Fibroblast of peridontal ligament (primary cell): ENCODE results near the gene PSPN.
A peak's percentile ranks its signal among the peaks of the same experiment; 100 is the strongest.
"Not testable (repeated sequence)": the region's sequence is repeated elsewhere in the genome, so short reads cannot be mapped to it uniquely, and the experiment has no call there.

Experiments
- DNase-seq: peaks from one replicate; pipeline ENCODE4 v3.0.0-alpha.2; 2010; ENCODE audit errors: extremely low read depth

Gene PSPN

DNA sequence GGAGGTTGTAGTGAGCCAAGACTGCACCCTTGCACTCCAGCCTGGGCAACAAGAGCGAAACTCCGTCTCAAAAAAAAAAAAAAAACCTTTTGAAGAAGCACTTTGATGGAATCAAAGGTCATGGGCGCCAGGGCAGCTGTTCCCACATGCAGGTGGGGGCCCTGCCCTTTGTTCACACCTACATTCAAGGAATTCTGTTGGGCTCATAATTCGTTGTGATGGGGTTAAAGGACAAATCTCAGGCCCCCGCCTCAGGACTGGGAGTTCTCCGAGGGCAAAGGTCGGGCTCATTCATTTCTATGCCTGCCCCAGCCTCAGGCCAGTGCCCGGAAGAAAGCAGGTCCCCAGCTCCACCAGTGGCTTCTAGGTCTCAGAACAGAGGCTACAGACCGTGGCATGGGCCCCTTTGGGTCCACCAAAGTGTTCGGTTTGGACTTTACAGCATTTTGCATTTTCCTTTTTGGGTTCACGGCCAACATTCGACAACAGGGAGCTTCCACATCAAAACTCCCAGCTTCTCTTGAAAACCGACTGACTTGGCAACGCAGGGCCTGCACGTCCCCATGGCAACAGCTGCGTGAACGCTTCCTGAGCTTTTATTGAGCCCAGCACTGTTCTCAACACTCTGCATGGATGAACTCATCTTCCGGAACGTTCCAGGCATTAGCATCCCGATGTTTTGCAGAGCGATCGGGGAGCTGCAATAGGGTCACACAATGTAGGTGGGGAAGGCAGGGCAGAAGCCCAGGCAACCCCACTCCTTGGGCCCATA, 27.3 kb upstream of the PSPN start:
- peak; percentile 68 for DNase-seq

DNA sequence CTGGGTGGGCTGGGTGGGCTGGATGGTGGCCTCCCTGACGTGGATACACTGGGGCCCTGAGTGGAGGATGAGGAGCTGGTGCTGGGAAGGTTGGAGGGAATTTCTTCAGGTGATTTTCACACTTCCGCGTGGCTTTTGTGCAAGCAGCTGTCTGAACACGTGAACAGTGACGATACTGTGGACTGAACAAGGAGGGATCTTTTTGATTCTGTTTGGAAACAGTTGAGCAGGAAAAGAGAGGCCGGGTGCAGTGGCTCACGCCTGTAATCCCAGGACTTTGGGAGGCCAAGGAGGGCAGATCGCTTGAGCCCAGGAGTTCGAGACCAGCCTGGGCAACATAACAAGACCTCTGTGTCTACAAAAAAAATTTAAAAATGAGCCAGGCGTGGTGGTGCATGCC, 26.3 kb upstream of the PSPN start:
- DNase-seq: no peak

DNA sequence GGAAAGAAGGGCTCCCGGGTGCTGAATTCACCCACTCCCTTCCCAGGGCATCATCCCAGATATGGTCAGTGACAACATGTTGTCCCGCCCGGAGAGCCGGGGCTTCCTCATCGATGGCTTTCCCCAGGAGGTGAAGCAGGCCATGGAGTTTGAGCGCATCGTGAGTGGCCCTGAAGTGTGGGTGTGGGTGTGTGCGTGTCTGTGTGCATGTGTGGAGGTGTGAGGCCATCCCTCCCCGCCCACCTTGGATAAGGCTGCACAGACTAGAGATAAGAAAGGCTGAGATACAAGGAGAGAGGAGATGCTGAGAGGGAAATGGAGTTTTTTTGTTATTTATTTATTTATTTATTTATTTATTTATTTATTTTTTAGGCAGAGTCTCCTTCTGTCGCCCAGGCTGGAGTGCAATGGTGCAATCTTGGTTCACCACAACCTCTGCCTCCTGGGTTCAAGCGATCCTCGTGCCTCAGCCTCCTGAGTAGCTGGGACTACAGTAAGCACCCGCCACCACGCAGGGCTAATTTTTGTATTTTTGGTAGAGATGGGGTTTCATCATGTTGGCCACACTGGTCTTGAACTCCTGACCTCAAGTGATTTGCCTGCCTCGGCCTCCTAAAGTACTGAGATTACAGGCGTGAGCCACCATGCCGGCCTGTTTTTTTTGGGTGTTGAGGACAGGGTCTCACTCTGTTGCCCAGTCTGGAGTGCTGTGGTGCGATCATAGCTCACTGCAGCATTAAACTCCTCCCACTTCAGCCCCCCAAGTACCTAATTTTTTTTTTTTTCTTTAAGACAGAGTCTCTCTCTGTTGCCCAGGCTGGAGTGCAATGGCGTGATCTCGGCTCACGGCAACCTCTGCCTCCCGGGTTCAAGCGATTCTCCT, 24.6 kb upstream of the PSPN start:
- DNase-seq: not testable (repeated sequence)

DNA sequence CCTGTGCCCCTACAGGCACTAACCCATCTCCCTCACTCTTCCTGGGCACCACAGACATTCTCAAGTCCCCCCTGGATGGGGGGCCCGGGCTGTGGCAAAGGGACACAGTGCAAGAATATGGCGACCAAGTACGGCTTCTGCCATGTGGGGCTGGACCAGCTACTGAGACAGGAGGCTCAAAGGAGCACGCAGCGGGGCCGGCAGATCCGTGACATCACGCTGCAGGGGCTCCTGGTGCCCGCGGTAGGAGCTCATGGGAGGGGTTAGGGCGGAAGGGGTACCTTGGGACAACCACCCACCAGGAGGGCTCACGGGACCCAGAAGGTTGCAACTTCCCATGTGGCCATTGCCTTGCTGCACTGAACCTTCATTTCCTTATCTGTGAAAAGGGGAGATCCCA, 20.6 kb upstream of the PSPN start:
- no peak for DNase-seq

DNA sequence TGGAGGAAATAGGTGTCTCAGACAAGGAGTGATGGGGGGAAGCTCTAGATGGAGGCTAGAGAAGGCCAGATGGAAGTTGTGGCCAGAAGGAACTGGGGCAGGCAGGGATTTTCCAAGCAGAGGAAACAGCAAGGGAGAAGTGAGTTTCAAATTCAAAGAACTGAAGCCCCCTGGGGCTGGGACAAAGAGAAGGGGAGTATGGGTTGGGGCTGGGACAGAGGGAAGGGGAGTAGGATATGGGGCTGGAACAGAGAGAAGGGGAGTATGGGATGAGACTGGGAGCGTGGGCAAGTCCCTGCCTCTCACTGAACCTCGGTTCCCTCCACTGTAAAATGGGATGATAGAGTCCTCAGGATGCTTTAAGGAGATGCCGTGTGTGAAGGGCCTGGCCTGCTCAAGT, 19.1 kb upstream of the PSPN start:
- no peak for DNase-seq

DNA sequence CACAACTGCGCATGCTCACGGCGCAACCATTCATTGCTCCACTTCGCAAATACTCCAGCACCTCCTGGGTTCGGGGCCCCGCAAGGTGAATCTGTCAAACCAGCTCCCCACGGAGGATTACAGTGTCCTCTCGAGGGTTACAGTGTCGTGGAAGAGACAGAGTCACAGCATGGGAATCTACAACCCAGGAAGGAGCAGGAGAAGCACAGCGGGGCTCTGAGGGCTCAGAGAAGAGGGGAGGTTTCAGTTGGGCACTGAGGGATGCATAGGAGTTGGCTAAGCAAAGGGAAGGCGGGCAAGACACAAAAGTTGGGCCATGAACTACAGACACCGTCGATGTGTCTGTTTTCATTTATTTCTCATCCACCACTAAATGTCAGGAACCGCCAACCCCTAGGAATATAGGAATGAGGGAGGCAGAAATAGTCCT, 18.3 kb upstream of the PSPN start:
- DNase-seq: no peak

DNA sequence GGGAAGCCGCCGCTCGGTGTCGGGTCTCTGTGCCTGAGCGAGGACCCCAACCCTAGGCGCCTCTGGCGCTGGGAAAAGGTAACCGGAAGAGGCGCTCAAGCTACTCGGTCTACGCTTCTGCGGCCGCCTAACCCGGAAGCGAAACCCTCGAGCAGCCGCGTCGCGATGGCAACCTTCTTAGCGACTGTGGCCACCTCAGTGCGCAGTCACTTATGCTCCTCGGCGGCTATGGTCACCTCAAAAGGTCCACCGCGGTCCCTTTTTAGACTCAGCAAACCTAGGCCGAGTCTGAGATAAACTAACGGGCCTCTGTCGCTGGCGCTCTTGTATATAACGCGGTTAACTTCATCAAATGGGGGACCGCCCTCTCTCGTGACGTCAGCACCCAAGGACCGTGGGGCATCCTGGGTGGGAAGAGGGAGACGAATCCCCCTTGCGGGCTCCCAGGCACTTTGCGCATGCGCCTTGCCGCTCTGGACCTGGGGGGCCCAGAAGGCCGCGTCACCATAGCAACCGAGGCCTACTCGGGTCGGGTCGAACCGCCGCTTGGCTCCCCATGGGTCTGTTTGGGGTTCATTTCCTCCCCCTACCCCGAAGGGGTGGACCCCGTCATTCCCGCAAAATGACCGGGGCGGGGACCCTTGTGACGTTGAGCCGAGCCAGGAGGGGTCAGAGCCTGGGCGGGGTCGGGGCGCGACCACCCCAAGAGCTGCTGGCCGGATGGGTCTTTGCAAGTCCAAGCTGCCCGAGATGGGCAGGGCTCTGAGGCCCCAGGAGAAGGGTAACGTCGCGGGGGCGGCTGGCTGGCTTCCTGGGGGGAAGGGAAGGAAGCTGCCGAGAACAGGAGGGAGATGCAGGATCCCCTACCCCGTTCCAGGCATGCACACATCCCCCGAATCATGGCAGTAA, 17.6 kb upstream of the PSPN start, which contains the start of gene GTF2F1:
GTF2F1 (minus strand) TSS at position 91 of the 909 bp plus-strand sequence. CDS start 169 bp downstream, outside the sequence.
- peak; percentile 97 for DNase-seq

DNA sequence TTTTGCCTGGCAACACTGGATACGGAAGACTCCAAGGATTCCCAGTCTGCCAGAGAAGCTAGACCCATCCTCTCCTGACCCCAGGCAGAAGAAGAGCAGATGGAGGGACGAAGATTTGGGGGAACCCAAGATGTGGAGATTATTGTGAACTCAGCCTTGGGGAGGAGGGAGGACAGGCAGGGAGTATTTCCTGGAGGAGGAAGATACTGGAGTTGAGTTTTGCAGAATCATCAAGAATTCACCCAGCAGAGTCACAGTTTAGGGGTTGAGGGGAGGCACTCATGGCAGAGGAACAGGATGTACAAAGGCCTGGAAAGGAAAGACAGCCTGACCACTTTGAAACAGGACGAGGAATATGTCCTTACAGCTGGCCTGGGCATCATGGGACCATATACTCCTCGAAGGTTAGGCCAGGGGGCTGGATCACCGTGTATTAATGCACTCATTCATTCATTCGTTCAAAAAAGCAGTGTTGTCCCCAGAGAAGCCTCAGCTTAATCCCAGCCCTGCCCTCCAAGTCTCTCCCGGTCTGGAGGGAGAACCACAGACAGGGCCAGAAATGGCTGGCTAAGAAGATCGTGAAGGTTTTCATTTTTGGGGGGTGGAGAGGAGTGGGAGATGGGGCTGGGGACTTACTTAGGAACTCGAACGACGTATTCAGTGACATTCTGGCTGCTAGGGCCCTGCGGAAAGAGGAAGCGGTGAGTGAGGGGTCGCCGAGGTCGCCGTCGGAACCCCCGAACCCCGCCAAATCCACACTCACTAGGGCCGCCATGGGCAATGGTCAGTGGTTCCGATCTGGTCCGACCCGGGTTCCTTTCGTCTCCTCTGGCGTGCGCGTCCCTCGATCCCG, 16.7 kb upstream of the PSPN start:
- no peak for DNase-seq

DNA sequence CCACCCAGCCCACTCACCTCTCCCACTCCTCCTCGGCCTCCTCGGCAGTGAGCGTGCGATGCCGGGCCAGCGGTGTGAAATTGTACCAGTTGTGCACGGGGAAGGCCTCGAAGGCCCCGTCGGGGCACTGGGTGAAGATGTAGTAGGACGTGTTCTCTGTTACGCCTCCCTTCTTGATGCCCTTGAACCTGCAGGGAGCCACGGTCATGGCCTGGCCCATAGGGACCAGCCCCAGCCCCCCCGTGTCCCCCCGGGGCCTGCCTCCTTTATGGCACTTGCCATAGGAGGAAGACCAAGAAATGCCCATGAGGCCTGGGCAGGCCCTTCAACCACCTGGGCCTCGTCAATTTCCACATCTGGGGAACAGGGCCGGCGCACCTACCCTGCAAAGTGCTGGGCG, 11.6 kb upstream of the PSPN start:
- no peak for DNase-seq

DNA sequence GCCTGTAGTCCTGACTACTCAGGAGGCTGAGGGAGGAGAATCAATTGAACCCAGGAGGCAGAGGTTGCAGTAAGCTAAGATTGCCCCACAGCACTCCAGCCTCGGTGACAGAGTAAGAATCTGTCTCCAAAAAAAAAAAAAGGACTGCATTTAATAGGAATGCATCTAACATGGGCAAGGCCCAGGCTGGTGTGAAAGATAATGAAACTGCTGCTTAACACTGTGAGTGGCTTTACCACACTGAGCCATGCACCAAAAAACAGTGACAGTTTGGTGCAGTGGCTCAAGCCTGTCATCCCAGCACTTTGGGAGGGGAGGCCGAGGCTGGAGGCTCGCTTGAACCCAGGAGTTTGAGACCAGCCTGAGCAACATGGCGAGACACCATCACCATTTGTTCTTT, 8.6 kb upstream of the PSPN start:
- DNase-seq: no peak

DNA sequence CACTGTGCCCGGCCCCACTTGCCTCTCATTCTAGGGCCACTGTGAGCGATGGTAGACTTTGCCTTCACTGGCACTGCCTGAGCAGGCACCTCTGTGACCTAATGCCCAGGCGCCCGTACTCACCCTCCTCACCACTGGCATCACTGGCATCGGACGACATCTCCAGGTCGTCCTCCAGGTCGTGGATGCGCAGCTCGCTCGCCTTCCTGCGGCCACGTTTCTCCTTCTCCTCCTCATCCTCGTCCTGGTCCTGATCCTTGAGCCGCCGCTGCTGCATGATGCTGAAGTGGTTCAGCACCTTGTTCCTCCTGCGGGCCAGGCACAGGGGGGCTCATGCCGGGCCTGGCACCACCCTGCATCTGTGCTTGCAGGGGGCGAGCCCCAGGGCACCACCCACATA, 7.5 kb upstream of the PSPN start:
- DNase-seq: no peak

DNA sequence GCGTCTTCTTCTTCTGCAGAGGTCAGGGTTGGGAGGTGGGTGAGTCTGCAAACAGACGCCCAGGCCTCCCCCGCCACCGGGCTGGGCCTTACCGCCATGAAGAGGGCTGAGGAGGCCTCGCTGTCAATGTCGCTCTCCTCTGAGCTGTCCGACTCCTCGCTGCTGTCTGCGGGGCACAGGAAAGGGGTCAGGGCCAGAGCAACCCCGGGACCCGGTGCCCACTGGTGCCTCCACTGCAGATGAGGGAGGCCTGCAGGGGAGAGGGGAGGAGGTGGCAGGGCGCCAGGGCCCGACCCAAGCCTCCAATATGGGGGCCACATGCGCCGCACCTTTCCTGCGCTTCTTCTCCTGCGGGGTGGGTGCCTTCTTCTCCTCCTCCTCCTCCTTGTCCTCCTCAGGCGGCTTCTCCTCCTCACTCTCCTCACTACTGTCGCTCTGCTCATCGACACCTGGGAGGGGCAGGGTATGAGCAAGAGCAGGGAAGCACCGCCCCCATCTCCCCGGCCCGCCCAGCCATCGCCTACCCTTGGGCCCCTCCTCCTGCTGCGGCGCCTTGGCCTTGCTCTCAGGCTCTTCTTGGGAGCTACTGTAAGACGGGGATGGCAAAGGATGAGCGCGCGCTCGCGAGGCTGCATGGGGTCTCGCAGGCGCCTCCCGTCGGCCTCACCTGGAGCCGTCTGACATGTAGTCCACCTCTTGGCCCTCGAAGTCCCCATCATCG, 5.5 kb upstream of the PSPN start:
- DNase-seq: no peak

DNA sequence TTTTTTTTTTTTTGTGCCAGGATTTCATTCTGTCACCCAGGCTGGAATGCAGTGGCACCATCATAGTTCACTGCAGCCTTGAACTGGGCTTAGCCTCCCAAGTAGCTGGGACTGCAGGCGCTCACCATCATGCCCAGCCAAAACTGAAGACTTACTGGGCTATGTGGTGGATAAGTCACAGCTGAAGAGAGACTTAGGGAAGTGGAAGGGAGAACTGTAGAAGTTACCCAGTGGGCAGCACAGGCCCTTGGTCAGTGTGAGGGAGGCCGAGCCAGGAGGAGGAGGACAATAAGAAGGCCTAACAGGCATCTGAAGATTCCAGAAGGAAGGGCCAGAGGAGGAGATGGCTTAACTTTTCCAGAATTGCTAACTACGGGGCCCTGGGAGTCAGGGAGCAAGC, 4.0 kb upstream of the PSPN start:
- no peak for DNase-seq

DNA sequence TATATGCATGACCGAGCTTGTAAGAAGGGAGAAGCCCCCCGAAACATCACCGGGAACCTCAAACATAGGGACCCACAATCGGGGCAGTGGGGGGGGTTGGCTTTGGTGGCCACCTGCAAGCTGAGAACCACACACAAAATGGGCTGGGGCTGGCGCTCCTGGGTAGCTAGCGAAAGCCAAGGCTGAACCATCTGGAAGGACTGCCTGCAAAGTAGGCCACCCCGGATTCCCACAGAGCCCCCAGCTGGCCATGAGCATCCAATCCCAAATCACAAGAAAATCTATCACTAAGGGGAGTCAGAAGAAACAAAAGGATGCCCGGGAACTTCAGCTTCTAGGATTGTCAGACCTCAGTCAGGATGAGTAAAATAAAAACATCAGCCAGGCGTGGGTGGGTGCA, 2.8 kb upstream of the PSPN start:
- DNase-seq: no peak

DNA sequence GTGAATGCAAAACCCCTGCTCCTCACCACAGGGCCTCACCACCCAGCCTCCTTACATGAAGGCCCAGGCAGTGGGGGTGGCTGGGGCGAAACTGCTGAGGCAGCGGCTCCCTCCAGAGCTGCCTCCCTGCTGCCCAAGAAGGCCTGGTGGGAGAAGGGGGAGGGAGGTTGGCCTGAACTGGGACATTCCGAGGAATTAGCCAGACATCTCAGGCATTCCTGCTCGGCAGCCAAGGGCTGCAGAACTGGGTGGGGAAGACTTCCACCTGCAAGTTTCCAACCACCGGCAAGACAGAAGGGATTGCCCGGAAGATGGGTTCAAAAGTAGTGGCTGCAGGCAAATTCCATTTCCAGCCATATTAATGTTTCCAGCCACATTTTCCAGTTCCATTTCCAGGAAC, 2.3 kb upstream of the PSPN start:
- DNase-seq: peak; percentile 40

DNA sequence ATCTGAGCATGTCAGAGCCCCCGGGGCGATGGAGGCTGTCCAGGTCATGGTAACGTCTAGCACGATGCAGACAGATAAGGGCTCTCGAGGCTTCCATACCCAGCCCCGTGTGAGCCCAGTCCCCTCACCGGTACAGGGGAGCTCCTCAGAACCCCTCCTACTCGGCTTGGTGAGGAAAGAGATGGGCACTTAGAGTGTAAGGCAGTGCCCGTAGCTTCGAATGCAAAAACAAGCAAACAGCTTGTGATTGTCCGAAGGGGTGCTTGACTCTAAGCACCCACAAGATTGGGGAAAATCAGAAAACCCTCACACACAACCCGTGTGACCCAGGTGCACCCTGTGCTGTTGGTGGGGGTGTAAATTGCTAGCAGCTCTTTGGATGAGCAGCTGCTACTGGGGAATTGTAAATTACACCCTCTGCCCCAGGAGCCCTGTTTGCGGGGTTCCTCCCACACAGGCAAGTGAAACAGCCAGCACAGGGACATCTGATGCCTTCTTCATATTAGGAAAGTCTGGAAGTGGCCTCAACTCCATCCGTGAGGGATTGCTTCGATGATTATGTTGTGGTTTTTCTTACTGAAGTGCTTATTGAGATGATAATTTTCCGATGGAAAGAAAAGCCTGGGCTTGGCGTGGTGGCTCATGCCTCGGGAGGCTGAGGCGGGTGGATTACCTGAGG, 918 bp upstream of the PSPN start:
- DNase-seq: peak; percentile 53

DNA sequence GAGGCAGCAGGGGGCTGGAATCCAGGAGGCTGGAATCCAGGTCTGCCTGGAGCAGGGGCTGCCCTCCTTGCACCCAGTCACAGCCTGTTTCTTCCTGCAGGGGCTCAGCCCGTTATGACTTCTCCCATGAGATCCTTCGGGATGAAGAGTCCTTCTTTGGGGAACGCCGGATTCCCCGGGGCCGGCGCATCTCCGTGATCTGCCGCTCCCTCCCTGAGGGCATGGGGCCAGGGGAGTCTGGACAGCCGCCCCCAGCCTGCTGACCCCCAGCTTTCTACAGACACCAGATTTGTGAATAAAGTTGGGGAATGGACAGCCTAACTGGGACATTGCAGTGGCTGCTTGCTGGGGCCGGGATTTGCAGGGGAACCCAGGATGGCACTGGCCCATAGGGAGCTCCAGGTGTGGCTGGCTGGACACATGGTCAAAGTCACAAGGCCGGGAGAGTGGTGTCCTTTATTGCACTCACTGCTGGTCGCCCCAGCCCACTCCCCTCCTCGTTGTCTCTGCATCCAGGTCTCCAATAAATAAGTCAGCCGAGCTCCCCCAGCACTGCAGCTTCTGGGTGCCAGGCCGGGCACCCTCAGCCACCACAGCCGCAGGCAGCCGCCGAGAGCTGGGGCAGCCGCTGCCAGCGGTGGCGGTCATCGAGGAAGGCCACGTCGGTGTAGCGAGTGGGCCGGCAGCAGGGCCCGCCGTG, 872 bp downstream of the PSPN start:
- no peak for DNase-seq

DNA sequence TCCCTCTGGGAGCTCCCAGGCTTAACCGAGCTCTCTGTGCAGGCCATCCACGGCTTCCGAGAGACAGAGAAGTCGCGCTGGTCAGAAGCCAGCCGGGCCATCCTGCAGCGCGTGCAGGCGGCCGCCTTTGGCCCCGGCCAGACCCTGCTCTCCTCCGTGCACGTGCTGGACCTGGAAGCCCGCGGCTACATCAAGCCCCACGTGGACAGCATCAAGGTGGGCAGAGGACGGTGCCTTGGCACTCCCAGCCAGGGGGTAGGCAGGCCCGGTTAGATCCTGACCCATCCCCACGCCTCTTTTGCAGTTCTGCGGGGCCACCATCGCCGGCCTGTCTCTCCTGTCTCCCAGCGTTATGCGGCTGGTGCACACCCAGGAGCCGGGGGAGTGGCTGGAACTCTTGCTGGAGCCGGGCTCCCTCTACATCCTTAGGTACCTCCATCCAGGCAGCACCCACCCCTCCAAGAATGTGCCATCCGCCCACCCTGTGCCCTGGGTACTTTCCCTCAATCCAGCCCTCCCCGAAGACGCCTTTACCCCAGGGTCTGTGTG, 1.5 kb downstream of the PSPN start:
- DNase-seq: no peak

DNA sequence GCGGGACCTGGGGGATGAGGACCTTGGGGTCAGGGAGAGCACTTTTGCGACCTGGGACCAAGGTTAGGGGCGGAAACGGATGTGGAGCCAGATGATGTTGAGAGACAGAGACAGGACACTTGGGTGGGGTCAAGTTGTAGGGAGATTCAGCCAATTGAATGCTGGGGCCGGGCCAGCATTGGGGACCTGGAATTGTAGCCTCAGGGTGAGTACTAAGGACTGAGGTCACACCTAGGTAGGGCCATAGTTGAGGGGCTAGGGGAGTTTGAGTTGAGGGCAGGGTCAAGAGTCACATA, 2.0 kb downstream of the PSPN start:
- DNase-seq: no peak
